DND-41 (cell line): Measurements from ENCODE around the gene H1-8.
A peak's percentile ranks its signal among the peaks of the same experiment; 100 is the strongest.

Source experiments
- ATAC-seq: fragments of 200-7000 bp; cut with Tn5 transposase; 3 replicates; pipeline ENCODE4 v1.9.1; 2021; ENCODE audit warnings: low read depth; ENCODE audit not compliant: insufficient read depth
- DNase-seq: peaks from one replicate; pipeline ENCODE4 v3.0.0-alpha.2; 2020
- H2AFZ ChIP-seq: 2 replicates; pipeline ENCODE4 v1.6.0; 2012; ENCODE audit warnings: low read depth, low read length
- H3K27ac ChIP-seq: 2 replicates; pipeline ENCODE4 v1.5.1; 2012; ENCODE audit warnings: low read length, inconsistent platforms
- H3K27me3 ChIP-seq: fragments of 200-600 bp; sonication (generic); 2 replicates; pipeline ENCODE4 v1.6.0; 2012; ENCODE audit warnings: low read length, mild to moderate bottlenecking, inconsistent platforms; ENCODE audit not compliant: insufficient read depth, poor library complexity
- H3K36me3 ChIP-seq: 2 replicates; pipeline ENCODE4 v1.5.1; 2012; ENCODE audit warnings: low read length, inconsistent platforms; ENCODE audit not compliant: insufficient read depth
- H3K4me1 ChIP-seq: 2 replicates; pipeline ENCODE4 v1.5.1; 2012; ENCODE audit warnings: mild to moderate bottlenecking, low read length; ENCODE audit not compliant: insufficient read depth
- H3K4me2 ChIP-seq: 2 replicates; pipeline ENCODE4 v1.6.0; 2012; ENCODE audit warnings: mild to moderate bottlenecking, moderate library complexity, low read length, inconsistent platforms; ENCODE audit not compliant: insufficient read depth
- H3K4me3 ChIP-seq, 2 experiments: fragments of 200-600 bp in 1 of 2; shearing (Covaris generic) in 1 of 2; 2 replicates each; pipeline ENCODE4 v1.5.1; 2012 to 2016; ENCODE audit warnings: inconsistent platforms in 2 of 2, low read length in 2 of 2, mild to moderate bottlenecking in 2 of 2, low read depth in 1 of 2, moderate library complexity in 1 of 2
- H3K79me2 ChIP-seq: 2 replicates; pipeline ENCODE4 v1.6.0; 2012; ENCODE audit warnings: low read length, inconsistent platforms; ENCODE audit not compliant: insufficient read depth
- H3K9ac ChIP-seq: 2 replicates; pipeline ENCODE4 v1.6.0; 2012; ENCODE audit warnings: low read depth, mild to moderate bottlenecking, inconsistent platforms, low read length, moderate library complexity
- H3K9me3 ChIP-seq: 2 replicates; pipeline ENCODE4 v1.5.1; 2012; ENCODE audit warnings: low read length, moderate library complexity, mild to moderate bottlenecking, inconsistent platforms; ENCODE audit not compliant: insufficient read depth, severe bottlenecking
- H4K20me1 ChIP-seq: 2 replicates; pipeline ENCODE4 v1.6.0; 2012; ENCODE audit warnings: low read length; ENCODE audit not compliant: insufficient read depth
- EZH2 ChIP-seq: IDR thresholded peaks from 3 replicates; pipeline ENCODE4 v1.6.1; 2012; ENCODE audit warnings: borderline replicate concordance, low read depth, mild to moderate bottlenecking, moderate library complexity, low read length, inconsistent platforms; ENCODE audit not compliant: severe bottlenecking
- TF ChIP-seq, protein P1 (sequence below): IDR thresholded peaks from 2 replicates; pipeline ENCODE4 v1.5.1; 2012; ENCODE audit warnings: borderline replicate concordance, low read length, moderate library complexity, mild to moderate bottlenecking; ENCODE audit not compliant: poor library complexity, severe bottlenecking; ENCODE audit errors: extremely low read depth

The H1-8 gene

DNA sequence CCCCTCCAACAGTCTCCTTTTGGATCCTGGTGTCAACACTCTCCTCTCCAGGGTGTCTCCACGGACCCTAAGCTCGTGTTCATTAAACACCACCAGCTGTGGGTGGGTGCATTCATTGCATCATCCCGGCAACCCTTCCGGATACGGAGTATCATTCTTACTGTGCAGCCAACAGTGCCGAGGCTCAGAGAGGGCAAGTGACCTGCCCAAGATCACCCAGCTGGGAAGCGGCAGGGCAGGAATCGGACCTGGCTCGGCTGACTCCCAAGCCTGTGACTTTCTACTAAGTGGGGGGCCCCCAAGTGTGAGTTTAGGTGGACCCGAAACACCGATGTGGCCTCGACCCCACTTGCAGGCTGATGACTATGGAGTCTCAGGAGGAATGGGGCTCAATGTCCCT, 20.4 kb downstream of the H1-8 start:
- Histone ChIP-seq H3K4me3 (no peak overlapping the region), H4K20me1 (peaks cover 20% of the 10 kb centered on the region), H3K79me2 (no peaks in the 10 kb centered on the region), H3K9ac (no peak overlapping the region), H3K27ac (no peak overlapping the region), H3K4me2 (no peak overlapping the region), H3K27me3 (no peaks in the 10 kb centered on the region), H3K9me3 (no peaks in the 10 kb centered on the region), H2AFZ (no peak overlapping the region), H3K4me1 (no peaks in the 10 kb centered on the region), H3K36me3 (peaks cover 99% of the 10 kb centered on the region)
- DNase-seq (no peak), ATAC-seq (no peak)
- TF ChIP-seq, protein P1, sequence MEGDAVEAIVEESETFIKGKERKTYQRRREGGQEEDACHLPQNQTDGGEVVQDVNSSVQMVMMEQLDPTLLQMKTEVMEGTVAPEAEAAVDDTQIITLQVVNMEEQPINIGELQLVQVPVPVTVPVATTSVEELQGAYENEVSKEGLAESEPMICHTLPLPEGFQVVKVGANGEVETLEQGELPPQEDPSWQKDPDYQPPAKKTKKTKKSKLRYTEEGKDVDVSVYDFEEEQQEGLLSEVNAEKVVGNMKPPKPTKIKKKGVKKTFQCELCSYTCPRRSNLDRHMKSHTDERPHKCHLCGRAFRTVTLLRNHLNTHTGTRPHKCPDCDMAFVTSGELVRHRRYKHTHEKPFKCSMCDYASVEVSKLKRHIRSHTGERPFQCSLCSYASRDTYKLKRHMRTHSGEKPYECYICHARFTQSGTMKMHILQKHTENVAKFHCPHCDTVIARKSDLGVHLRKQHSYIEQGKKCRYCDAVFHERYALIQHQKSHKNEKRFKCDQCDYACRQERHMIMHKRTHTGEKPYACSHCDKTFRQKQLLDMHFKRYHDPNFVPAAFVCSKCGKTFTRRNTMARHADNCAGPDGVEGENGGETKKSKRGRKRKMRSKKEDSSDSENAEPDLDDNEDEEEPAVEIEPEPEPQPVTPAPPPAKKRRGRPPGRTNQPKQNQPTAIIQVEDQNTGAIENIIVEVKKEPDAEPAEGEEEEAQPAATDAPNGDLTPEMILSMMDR: no peak
- TF ChIP-seq EZH2: no peak

GRCh38 chr3:129563850-129564535, 21.0 kb downstream of the H1-8 start:
- Histone ChIP-seq H3K9me3 (no peaks in the 10 kb centered on the region), H3K4me3 (no peak overlapping the region), H2AFZ (no peak overlapping the region), H3K27me3 (no peaks in the 10 kb centered on the region), H3K9ac (no peak overlapping the region), H3K79me2 (no peaks in the 10 kb centered on the region), H3K4me2 (no peak overlapping the region), H4K20me1 (peaks cover 18% of the 10 kb centered on the region), H3K4me1 (no peaks in the 10 kb centered on the region), H3K27ac (no peak overlapping the region), H3K36me3 (peaks cover 98% of the 10 kb centered on the region)
- DNase-seq (no peak), ATAC-seq (no peak)
- TF ChIP-seq, protein P1: no peak
- TF ChIP-seq EZH2: no peak

- no peaks in the 10 kb centered on the region for H3K4me1 ChIP-seq
- TF ChIP-seq, protein P1: no peak
- no peak for TF ChIP-seq EZH2
- ATAC-seq: no peak
- H3K9ac ChIP-seq: no peak overlapping the region
- H3K9me3 ChIP-seq: no peaks in the 10 kb centered on the region
- no peak overlapping the region for H2AFZ ChIP-seq
- H3K27me3 ChIP-seq: no peaks in the 10 kb centered on the region
- H3K36me3 ChIP-seq: peaks cover 98% of the 10 kb centered on the region
- H3K4me3 ChIP-seq: no peak overlapping the region
- H3K4me2 ChIP-seq: no peak overlapping the region
- H3K79me2 ChIP-seq: no peaks in the 10 kb centered on the region
- peak overlapping the region; percentile 36; the same call in 1 of the 2 replicates for H3K27ac ChIP-seq
- no peak for DNase-seq
- peaks cover 21% of the 10 kb centered on the region for H4K20me1 ChIP-seq
Measured at GRCh38 chr3:129564981-129565644, 22.1 kb downstream of the H1-8 start.
